T-helper 2 cell treated with Interferon-gamma antibody and Interleukin-4, amounts not matched to agents 5 μg/mL and 100 μg/mL, for 36 hours (primary cell): ENCODE data around the gene FLNC.

Source experiments
- DNase-seq: peaks from one replicate; pipeline ENCODE4 v3.0.0; 2021; ENCODE audit warnings: low spot score
- H3K27ac Mint-ChIP-seq: one replicate; pipeline ENCODE4 v1.8.0; 2021; ENCODE audit warnings: mild to moderate bottlenecking, mixed read lengths
- H3K27me3 Mint-ChIP-seq: one replicate; pipeline ENCODE4 v1.8.0; 2021; ENCODE audit warnings: low read depth, mixed read lengths
- H3K36me3 Mint-ChIP-seq: one replicate; pipeline ENCODE4 v1.8.0; 2021; ENCODE audit warnings: low read depth, mixed read lengths
- H3K4me1 Mint-ChIP-seq: one replicate; pipeline ENCODE4 v1.8.0; 2021; ENCODE audit warnings: low read depth, mixed read lengths
- H3K4me3 Mint-ChIP-seq: one replicate; pipeline ENCODE4 v1.8.0; 2022; ENCODE audit warnings: mild to moderate bottlenecking, moderate library complexity, mixed read lengths
- H3K9me3 Mint-ChIP-seq: one replicate; pipeline ENCODE4 v1.8.0; 2021; ENCODE audit warnings: mixed read lengths

The FLNC gene

DNA sequence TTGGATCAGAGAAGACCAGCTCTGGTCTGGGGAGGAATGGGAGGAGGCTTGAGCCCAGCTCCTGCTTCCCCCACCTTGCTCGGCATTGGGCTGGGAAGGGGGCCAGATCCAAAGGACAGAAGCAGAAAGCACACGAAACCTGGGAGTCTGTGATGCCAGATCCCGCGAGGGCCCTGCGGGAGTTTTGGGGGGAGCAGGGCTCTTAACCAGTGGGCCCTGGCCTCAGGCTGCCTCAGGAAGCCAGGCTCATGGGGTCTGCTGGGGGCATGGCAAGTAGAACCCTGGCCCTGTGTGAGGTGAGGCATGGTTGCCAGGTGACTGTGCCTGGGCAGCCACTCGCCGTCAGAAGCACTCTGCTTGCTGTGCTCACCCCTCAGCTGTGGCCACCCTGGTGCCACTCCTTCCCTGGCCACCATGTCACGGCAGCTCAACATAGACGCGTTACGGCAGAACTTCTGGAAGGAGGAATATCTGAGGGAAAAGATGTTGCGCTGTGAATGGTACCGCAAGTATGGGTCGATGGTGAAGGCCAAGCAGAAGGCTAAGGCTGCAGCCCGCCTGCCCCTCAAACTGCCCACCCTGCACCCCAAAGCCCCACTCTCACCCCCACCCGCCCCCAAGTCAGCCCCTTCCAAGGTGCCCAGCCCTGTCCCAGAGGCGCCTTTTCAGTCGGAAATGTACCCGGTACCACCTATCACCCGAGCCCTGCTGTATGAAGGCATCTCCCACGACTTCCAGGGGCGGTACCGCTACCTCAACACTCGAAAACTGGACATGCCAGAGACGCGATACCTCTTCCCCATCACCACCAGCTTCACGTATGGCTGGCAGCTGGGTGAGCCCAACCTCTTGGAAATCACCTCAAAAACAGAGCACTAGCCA lies 36.0 kb downstream of the FLNC start:
- H3K27ac Mint-ChIP-seq, result no peak overlapping the region
- peaks cover 11% of the 10 kb centered on the region for H3K4me1 Mint-ChIP-seq
- H3K27me3 Mint-ChIP-seq, result peaks cover 13% of the 10 kb centered on the region
- no peak for DNase-seq
- H3K4me3 Mint-ChIP-seq, result no peak overlapping the region
- no peaks in the 10 kb centered on the region for H3K9me3 Mint-ChIP-seq
- H3K36me3 Mint-ChIP-seq, result peaks cover 18% of the 10 kb centered on the region

DNA sequence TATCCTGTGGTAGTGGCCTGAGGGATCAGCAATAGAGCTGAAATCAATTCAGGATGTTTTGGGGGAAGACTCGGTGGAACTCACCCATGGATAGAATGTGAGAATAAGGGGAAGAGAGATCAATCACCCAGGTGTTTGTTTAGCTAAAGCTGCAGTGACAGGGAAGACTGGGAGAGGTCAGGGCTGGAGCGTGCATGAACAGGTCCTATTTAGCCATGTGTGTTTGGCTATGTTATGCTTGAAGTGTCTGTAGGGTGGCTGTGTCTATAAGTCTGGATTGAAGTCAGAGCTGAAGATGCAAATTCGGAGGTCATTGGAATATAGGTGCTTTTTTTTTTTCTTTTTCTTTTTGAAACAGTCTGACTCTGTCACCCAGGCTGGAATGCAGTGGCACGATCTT lies 37.0 kb downstream of the FLNC start:
- Mint-ChIP-seq H3K4me3 (no peak overlapping the region), H3K27ac (no peak overlapping the region), H3K36me3 (peaks cover 18% of the 10 kb centered on the region), H3K9me3 (no peaks in the 10 kb centered on the region), H3K4me1 (peaks cover 9% of the 10 kb centered on the region), H3K27me3 (peaks cover 21% of the 10 kb centered on the region)
- DNase-seq, result no peak

DNA sequence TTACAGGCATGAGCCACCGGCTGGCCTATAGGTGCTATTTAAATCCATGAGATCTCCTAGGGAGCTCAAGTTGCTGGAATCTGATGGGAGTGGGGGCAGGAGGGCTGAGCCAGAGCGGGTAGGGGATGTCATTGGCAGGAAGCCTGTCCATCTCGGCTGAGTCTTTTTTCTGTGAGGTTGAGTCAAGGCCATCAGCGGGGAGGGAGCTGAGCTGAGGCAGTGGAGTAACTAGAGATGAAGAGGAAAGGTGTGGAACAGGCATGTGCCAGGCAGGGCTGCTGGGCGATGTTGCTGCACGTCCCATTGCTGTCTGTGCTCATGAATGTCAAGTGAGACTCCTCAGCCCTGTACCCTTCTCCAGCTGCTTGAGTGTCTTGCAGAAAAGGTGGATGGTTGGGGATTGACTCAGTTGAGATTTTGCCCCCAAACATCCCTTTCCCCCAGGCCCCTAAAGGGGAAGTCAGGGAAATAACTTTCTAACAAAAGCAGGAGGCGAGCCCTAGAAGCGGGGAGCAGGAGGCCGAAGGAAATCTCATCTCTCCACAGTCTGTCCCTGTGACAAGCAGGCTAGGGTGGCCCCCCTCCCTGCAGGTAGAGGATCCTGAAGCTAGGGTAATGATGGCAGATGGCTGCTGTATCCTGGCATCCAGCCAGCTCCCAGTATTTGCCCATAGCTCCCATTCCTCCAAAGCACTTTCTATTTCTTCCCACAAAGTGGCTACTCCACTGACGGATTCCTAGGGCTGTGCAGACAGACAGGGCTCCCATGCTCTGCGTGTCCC lies 37.8 kb downstream of the FLNC start:
- DNase-seq, result no peak
- H3K27me3 Mint-ChIP-seq, result peaks cover 21% of the 10 kb centered on the region
- no peak overlapping the region for H3K27ac Mint-ChIP-seq
- no peaks in the 10 kb centered on the region for H3K9me3 Mint-ChIP-seq
- peaks cover 5% of the 10 kb centered on the region for H3K4me1 Mint-ChIP-seq
- H3K4me3 Mint-ChIP-seq, result peak overlapping the region; percentile 9
- H3K36me3 Mint-ChIP-seq, result peaks cover 18% of the 10 kb centered on the region

DNA sequence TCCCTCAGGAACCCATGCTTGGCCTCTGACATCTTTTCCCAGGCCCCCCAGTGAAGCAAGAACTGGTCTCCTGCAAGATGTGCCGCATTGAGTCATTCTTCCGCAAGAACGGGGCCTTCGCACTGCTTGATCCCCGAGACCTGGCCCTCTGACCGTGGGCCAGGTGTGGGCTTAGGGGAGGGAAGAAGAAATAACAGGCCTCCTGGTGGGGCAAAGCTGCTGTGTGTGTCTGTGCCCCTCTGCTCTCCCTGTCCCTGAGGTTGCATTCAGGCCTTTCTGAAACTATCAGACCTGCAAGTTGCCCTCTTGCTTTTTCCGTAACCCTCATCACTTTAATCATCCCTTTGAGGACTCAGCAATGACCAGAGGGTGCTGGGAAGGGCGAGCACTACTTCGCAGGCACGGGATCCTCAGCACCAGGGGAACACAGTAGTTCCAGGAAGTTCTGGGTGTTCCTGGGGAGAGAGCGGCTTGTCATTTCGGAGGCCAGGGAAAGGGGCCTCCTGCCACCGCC lies 38.5 kb downstream of the FLNC start:
- H3K36me3 Mint-ChIP-seq, result peaks cover 18% of the 10 kb centered on the region
- H3K9me3 Mint-ChIP-seq, result no peaks in the 10 kb centered on the region
- no peak for DNase-seq
- no peak overlapping the region for H3K27ac Mint-ChIP-seq
- H3K4me3 Mint-ChIP-seq, result peak overlapping the region; percentile 54
- H3K4me1 Mint-ChIP-seq, result peaks cover 3% of the 10 kb centered on the region
- H3K27me3 Mint-ChIP-seq, result peaks cover 21% of the 10 kb centered on the region

DNA sequence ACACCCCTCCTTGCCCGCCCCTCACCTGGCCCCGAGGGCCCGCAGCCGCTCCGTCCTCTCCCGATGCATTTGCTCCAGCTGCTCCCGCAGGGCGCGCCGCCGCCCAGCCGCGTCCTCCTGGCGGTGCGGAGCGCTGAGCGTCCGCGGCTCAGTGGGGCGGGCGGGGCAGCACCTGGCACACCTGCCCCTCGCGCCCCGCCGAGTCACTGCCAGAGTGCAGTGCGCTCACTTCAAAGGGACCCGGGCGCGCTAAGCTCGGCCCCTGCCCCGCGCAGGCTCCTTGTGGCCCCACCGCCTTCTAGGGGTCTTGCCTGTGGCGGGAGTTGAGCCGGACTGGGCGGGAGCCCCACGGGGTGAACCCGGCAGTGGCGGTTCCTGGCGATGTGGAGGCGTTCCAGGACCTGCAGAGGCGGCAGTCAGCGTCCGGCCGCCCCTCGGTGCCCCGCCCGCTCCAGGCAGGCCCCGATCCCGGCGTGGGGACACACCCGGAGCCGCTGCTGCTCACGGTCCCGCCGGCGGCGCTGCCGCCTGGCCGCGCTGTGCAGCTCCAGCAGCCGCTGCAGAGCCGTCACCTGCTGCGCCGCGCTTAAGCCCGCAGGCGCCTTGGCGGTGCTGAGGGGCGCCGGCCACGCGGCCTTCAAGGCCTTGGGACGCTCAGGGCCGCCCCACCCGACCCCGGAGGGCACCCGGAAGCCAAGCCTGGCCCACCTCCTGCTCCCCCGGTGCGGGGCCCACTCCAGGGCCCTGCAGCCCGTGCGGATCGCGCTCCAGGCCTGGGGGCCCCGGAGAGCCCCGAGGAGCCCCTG lies 39.1 kb downstream of the FLNC start:
- no peak overlapping the region for H3K27ac Mint-ChIP-seq
- peaks cover 18% of the 10 kb centered on the region for H3K36me3 Mint-ChIP-seq
- no peaks in the 10 kb centered on the region for H3K9me3 Mint-ChIP-seq
- H3K27me3 Mint-ChIP-seq, result peaks cover 21% of the 10 kb centered on the region
- H3K4me1 Mint-ChIP-seq, result peaks cover 2% of the 10 kb centered on the region
- peak; percentile 42 for DNase-seq
- peak overlapping the region; percentile 54 for H3K4me3 Mint-ChIP-seq

DNA sequence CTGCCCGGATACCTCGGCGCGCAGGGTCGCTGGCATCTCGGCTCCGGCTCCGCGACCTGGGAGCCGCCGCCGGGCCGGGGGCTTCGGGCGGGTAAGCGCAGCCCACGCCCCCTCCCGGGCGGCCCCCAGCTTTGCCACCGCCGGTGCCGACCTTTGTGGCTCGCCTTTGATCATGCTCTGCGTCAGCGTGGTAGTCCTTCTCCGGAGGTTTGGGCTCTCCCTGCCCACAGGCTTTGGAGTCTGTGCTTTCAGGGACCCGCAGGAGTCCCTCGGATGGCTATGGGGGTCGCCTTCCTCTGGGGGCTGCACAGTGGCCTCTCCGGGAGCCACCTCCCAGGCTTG lies 39.7 kb downstream of the FLNC start:
- H3K9me3 Mint-ChIP-seq, result no peaks in the 10 kb centered on the region
- H3K36me3 Mint-ChIP-seq, result peaks cover 18% of the 10 kb centered on the region
- peak overlapping the region; percentile 75 for H3K4me3 Mint-ChIP-seq
- H3K27ac Mint-ChIP-seq, result no peak overlapping the region
- H3K4me1 Mint-ChIP-seq, result peaks cover 2% of the 10 kb centered on the region
- DNase-seq, result no peak
- H3K27me3 Mint-ChIP-seq, result peaks cover 21% of the 10 kb centered on the region

DNA sequence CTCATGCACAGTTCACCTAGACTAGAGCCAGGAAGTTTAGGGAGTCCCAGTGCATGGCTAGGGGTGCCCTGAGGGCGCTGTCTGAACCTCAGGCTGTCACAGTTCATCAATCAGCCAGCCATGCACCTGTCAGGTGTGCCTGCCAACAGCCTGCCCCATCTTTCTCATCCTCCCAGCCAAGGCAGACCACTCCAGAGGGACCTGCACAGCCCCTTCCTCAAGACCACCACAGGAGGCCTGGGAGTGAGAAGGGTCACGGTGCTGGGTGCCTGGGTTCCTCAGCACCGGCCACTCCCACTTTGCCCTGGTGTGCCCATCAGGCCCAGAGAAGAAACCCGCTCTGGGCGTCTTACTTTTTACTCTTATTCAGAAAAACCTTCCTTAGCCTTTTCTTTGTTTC lies 40.8 kb downstream of the FLNC start:
- Mint-ChIP-seq H3K27ac (no peak overlapping the region), H3K4me3 (peak overlapping the region; percentile 75), H3K9me3 (no peaks in the 10 kb centered on the region), H3K36me3 (peaks cover 12% of the 10 kb centered on the region), H3K27me3 (peaks cover 21% of the 10 kb centered on the region), H3K4me1 (peaks cover 2% of the 10 kb centered on the region)
- no peak for DNase-seq

DNA sequence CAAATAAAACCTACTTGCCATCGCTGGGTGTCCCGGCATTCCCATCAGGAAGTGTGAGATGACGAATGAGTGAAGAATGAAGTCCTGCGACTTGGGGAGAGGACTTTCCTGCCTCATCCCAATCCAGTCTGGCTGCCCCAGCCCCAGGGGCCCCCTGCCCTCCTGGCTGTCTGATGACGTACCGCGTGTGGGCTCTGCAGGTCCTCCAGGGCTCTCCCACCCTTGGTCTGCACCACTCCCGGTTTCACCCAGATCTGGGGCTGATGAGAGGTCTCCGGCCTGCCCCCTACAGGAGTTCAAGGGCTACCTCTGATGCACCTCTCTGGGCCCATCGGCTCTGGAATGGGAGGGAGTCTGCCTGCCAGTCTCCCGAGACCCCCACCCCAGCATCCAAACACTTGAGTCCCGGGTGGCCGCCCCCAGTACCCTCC lies 42.2 kb downstream of the FLNC start:
- H3K36me3 Mint-ChIP-seq, result peaks cover 2% of the 10 kb centered on the region
- no peak overlapping the region for H3K4me3 Mint-ChIP-seq
- H3K27ac Mint-ChIP-seq, result no peak overlapping the region
- DNase-seq, result no peak
- H3K9me3 Mint-ChIP-seq, result no peaks in the 10 kb centered on the region
- peaks cover 2% of the 10 kb centered on the region for H3K4me1 Mint-ChIP-seq
- H3K27me3 Mint-ChIP-seq, result peaks cover 21% of the 10 kb centered on the region

DNA sequence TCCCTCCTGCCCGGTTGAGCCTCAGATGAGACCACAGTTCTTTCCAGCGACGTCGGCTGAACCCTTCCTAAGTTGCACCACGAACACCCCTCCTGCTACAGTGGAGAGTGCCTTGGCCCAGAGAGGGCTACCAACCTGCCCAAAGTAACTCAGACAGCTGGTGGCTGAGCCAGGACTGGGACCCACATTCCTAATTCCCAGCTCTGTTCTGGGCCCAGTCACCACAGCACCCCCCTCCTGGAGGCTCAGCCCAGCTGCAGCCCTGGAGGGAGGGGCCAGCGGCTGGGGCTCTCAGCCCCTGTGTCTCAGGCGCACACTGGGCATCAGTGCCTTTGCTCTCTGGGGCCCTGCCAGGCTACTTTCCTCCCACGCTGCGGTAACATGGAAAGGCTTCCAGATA lies 43.0 kb downstream of the FLNC start:
- H3K27ac Mint-ChIP-seq, result no peak overlapping the region
- no peaks in the 10 kb centered on the region for H3K9me3 Mint-ChIP-seq
- peaks cover 2% of the 10 kb centered on the region for H3K4me1 Mint-ChIP-seq
- H3K27me3 Mint-ChIP-seq, result peaks cover 21% of the 10 kb centered on the region
- no peak overlapping the region for H3K4me3 Mint-ChIP-seq
- no peaks in the 10 kb centered on the region for H3K36me3 Mint-ChIP-seq
- DNase-seq, result no peak

DNA sequence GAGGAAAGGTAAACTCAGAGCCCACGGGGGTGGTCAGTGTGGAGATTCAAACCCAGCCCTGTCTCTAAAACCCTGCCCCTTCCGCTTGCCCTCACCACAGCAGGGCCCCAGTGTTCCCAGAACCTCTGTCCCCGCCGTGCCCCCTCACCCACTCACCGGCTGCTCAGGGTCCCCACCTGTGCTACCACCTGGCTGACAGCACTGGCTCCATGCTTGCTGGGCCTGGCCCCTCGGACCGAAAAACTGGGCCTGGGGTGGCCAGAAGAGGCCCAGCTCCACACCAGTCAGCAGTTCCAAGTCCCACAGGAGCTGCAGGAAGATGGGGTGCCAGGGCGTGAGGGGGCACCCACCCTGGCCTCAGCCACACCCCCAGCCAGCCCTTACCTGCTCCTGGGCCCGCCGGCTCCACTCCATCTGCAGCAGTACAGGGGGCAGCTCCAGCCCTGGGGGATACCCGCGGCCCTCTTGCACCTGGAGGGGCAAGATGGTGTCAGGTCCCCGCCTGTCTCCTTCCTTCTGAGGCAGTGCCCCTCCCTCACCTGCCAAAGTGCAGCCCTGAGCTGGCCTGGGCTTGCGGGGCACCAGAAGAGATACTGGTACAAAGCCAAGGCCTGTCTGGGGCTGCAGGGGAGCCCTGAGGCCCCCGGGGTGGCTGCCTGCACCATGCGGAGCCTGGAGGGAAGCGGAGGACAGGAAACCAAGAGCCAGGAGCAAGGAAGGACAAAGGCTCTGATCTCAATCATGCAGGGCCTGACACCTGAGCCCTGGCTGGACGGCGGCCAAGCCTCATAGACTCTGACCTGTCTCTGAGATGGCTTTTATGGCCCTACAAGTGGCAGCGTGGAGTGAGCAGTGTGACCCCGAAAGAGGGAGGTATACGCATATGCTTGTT lies 44.2 kb downstream of the FLNC start:
- no peak for DNase-seq
- Mint-ChIP-seq H3K9me3 (no peaks in the 10 kb centered on the region), H3K4me3 (no peak overlapping the region), H3K4me1 (peaks cover 4% of the 10 kb centered on the region), H3K27me3 (peaks cover 21% of the 10 kb centered on the region), H3K27ac (no peak overlapping the region), H3K36me3 (no peaks in the 10 kb centered on the region)

DNA sequence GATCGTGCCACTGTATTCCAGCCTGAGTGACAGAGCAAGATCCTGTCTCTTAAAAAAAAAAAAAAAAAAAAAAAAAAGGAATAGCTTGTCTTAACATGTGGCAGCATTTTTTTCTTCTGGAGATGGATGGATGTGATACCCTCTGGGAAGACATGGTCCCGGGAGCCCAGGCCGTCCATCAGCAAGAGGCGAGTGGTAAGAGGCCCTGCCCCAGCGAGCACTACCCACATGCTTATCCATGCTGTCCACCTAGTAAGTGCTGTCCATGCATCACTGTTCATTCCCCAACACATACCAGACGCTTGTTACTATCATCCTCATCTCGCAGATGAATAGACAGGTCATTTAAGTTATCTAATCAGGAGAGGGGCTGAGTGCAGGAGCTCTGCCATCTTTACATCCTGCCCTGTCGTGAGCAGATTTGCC lies 45.3 kb downstream of the FLNC start:
- Mint-ChIP-seq H3K27me3 (peaks cover 15% of the 10 kb centered on the region), H3K27ac (no peak overlapping the region), H3K4me3 (no peak overlapping the region), H3K36me3 (no peaks in the 10 kb centered on the region), H3K9me3 (no peaks in the 10 kb centered on the region), H3K4me1 (peaks cover 2% of the 10 kb centered on the region)
- no peak for DNase-seq

DNA sequence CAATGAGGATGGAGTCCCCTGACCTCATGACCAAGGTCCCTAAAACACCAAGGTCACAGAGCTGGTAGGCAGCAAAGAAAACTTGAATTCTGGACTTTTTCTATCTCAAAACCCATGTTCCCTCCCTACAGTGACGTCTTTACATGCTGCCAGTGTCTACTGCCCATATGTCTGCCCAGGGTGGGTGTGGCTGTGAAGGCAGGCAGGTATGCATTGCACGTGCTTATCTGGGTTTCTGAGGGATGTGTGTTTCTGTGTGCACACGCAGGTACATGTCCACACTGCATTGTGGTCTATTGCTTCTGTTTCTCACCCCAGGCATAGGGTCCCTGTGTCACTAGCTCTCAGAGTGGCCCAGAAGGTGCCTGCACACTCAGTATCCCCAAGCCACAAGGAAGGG lies 45.9 kb downstream of the FLNC start:
- Mint-ChIP-seq H3K27me3 (peaks cover 9% of the 10 kb centered on the region), H3K4me1 (peaks cover 2% of the 10 kb centered on the region), H3K36me3 (no peaks in the 10 kb centered on the region), H3K27ac (no peak overlapping the region), H3K4me3 (no peak overlapping the region), H3K9me3 (no peaks in the 10 kb centered on the region)
- DNase-seq, result no peak

DNA sequence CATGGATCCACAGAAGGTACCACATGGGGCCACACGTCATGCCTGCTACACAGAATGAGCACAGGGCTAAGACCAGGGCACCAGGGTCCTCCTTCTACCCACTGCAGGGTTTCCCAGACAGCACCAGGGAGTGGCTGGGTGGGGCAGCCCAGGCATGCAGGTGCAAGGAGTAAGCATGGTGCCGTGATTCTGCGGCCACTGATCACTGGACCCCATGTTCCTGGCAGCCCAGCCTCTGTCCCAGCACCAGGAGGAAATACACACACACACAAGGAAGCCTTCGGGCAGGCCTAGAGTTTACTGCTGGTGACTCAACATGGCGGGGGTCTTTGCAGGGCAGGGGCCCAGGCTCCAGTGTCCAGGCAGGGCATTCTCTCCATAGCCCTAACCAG lies 46.4 kb downstream of the FLNC start:
- H3K9me3 Mint-ChIP-seq, result no peaks in the 10 kb centered on the region
- H3K4me1 Mint-ChIP-seq, result peaks cover 2% of the 10 kb centered on the region
- no peak overlapping the region for H3K4me3 Mint-ChIP-seq
- no peak overlapping the region for H3K27ac Mint-ChIP-seq
- no peaks in the 10 kb centered on the region for H3K36me3 Mint-ChIP-seq
- no peak for DNase-seq
- peaks cover 6% of the 10 kb centered on the region for H3K27me3 Mint-ChIP-seq
